OCI-LY7 (cell line): ENCODE data around the gene PLPPR5.

Source experiments
- CTCF ChIP-seq: fragments of 200-600 bp; sonication (generic); conservative IDR thresholded peaks from 2 replicates; pipeline ENCODE4 v1.5.1; 2014; ENCODE audit warnings: mild to moderate bottlenecking, antibody characterized with exemption, low read length, moderate library complexity, mixed read lengths
- EZH2phosphoT487 ChIP-seq: fragments of 200-600 bp; sonication (generic); IDR thresholded peaks from 2 replicates; pipeline ENCODE4 v1.6.1; 2018; ENCODE audit warnings: low read depth, borderline replicate concordance, mild to moderate bottlenecking, mixed run types, antibody characterized with exemption, low read length, moderate library complexity, mixed read lengths

- TF ChIP-seq CTCF = no peak
- TF ChIP-seq EZH2phosphoT487 = no peak
Observed at GRCh38 chr1:98931128-98931835, 73.4 kb downstream of the PLPPR5 start.
